Measurements from ENCODE around the gene C1orf159. TPM values are rescaled to one million over a fixed set of nuclear protein-coding genes. Genes with fewer than 3 reads are reported as not detected.

Gene C1orf159
- total and polyA plus RNA-seq, 2 experiments from 2014 or later: 11.4 to 13.1 TPM

DNA sequence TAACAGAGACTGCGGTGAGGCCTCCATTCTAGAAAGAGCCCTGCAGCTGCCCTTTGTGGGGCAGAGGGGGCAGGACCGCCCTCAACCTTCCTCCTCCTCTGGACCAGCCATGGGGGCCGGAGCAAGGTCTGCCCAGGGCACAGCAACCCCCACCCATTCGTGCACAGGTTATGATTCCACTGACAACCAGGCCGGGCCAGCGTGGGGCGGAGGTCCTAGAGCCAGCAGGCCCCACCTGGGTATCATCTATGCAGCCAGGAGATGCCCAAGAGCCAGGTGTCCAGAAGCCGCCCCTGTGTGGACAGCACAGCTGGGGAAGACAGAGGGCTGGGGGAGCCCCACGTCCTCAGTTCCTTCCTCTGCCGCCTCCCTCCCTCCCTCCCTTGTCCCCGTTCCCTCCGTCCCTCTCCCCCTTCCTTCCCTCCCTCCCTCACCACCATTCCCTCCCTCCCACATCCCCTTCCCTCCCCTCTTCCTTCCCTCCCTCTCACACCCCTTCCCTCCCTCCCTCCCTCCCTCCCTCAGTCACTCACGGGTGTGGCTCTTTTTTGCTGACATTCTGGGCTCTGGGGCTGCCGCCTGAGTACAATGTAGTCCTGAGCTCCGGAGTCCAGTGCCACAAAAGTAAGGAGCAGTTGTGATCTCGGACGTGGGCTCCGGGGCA is 54.1 kb downstream of the C1orf159 start:
- peak; percentile 28 for DNase-seq
- TF ChIP-seq EZH2phosphoT487 (IDR thresholded peaks at IDR 0.05; ENCODE audit: insufficient read depth, low read depth) (no peak), EZH2 (IDR thresholded peaks at IDR 0.05; ENCODE audit: insufficient read depth, poor library complexity, severe bottlenecking) (no peak)
- Histone ChIP-seq H4K20me1 (ENCODE audit: insufficient read depth) (no peaks in the 10 kb centered on the region), H3K9me3 (ENCODE audit: low read depth) (no peaks in the 10 kb centered on the region), H3K4me2 (ENCODE audit: unreplicated experiment) (no peak overlapping the region), H3K9ac (no peak overlapping the region), H2AFZ (no peak overlapping the region), H3K79me2 (ENCODE audit: insufficient read depth) (no peaks in the 10 kb centered on the region), H3K4me3 (no peak overlapping the region), H3K4me1 (ENCODE audit: insufficient read depth) (no peaks in the 10 kb centered on the region), H3K9me2 (ENCODE audit: insufficient read depth) (no peaks in the 10 kb centered on the region), H3K27me3 (replicated peaks; ENCODE audit: insufficient read depth) (peaks cover 24% of the 10 kb centered on the region), H3K27ac (no peak overlapping the region), H3K36me3 (ENCODE audit: low read depth) (no peaks in the 10 kb centered on the region), H3F3A (ENCODE audit: insufficient read depth) (no peaks in the 10 kb centered on the region)
- in situ Hi-C loops (cut with MboI): no loop called here
- WGBS, 2 experiments (ENCODE audit: low coverage in 1 of 2, low lambda C conversion rate in 2 of 2, missing lambda C conversion rate in 2 of 2): 46 to 52% methylated on average over 13 to 16 of the region's 18 CpGs

- H3K79me2 ChIP-seq (ENCODE audit: insufficient read depth): no peaks in the 10 kb centered on the region
- H2AFZ ChIP-seq: no peak overlapping the region
- H3K36me3 ChIP-seq (ENCODE audit: low read depth): no peaks in the 10 kb centered on the region
- H3K9me3 ChIP-seq (ENCODE audit: low read depth): no peaks in the 10 kb centered on the region
- WGBS, 2 experiments (ENCODE audit: low coverage in 1 of 2, low lambda C conversion rate in 2 of 2, missing lambda C conversion rate in 2 of 2): 26 to 30% methylated on average over 37 of the region's 38 CpGs
- H3K27ac ChIP-seq: no peak overlapping the region
- H3K9me2 ChIP-seq (ENCODE audit: insufficient read depth): no peaks in the 10 kb centered on the region
- no peak overlapping the region for H3K4me3 ChIP-seq
- H4K20me1 ChIP-seq (ENCODE audit: insufficient read depth): no peaks in the 10 kb centered on the region
- DNase-seq: no peak
- in situ Hi-C loops (cut with MboI): no loop called here
- peaks cover 24% of the 10 kb centered on the region for H3K27me3 ChIP-seq (replicated peaks; ENCODE audit: insufficient read depth)
- H3K4me1 ChIP-seq (ENCODE audit: insufficient read depth): no peaks in the 10 kb centered on the region
- no peak overlapping the region for H3K4me2 ChIP-seq (ENCODE audit: unreplicated experiment)
- no peaks in the 10 kb centered on the region for H3F3A ChIP-seq (ENCODE audit: insufficient read depth)
- no peak overlapping the region for H3K9ac ChIP-seq
- TF ChIP-seq EZH2 (IDR thresholded peaks at IDR 0.05; ENCODE audit: insufficient read depth, poor library complexity, severe bottlenecking) (peak; percentile 87), EZH2phosphoT487 (IDR thresholded peaks at IDR 0.05; ENCODE audit: insufficient read depth, low read depth) (no peak)
These were observed 55.4 kb downstream of the C1orf159 start for GRCh38 chr1:1060281-1061000.

DNA sequence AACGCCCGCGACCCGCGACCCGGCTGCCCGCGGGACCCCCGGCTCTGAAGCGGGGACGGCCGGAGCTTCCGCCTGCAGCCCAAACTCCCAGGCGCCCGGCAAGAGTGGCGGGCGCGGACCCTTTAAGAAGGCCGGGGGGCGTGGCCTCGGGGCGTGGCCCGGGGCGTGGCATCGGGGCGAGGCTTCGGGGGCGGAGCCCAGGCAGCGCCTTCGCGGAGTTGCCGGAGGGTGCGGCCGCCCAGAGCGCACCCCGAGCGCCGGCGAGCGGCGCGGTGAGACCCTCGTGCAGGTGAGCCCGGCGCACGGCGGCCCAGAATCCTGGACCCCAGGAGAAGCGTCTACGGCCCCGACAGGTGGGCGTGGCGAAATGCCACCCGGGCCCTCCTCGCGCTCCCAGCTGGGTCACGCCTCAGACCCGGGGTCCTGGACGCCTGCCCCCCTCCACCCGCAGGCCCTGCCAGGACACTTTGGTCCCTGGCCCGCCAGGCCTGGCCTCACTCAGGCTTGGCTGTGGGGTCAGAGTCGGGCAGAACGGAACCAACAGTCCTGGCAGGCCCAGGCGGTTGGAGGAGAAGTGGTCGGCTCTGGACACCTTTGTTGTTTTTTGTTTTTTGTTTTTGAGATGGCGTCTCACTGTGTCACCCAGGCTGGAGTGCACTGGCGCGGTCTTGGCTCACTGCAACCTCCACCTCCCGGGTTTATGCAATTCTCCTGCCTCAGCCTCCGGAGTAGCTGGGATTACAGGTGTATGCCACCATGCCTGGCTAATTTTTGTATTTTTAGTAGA is 56.2 kb downstream of the C1orf159 start:
- in situ Hi-C loops (cut with MboI): no loop called here
- Histone ChIP-seq H4K20me1 (ENCODE audit: insufficient read depth) (no peaks in the 10 kb centered on the region), H3K27me3 (replicated peaks; ENCODE audit: insufficient read depth) (peaks cover 24% of the 10 kb centered on the region), H3K4me3 (peak overlapping the region; percentile 66), H3K4me2 (ENCODE audit: unreplicated experiment) (peak overlapping the region; percentile 39), H2AFZ (peak overlapping the region; percentile 54), H3K79me2 (ENCODE audit: insufficient read depth) (no peaks in the 10 kb centered on the region), H3K36me3 (ENCODE audit: low read depth) (no peaks in the 10 kb centered on the region), H3K27ac (no peak overlapping the region), H3K9me3 (ENCODE audit: low read depth) (no peaks in the 10 kb centered on the region), H3K9ac (no peak overlapping the region), H3K4me1 (ENCODE audit: insufficient read depth) (no peaks in the 10 kb centered on the region), H3F3A (ENCODE audit: insufficient read depth) (no peaks in the 10 kb centered on the region), H3K9me2 (ENCODE audit: insufficient read depth) (no peaks in the 10 kb centered on the region)
- 5 to 6% methylated on average over 35 to 45 of the region's 69 CpGs for WGBS, 2 experiments (ENCODE audit: low coverage in 1 of 2, low lambda C conversion rate in 2 of 2, missing lambda C conversion rate in 2 of 2)
- no peak for TF ChIP-seq EZH2 (IDR thresholded peaks at IDR 0.05; ENCODE audit: insufficient read depth, poor library complexity, severe bottlenecking)
- peak; percentile 89 for DNase-seq

GRCh38 chr1:1058921-1059493 is 56.9 kb downstream of the C1orf159 start:
- peak overlapping the region; percentile 66 for H3K4me3 ChIP-seq
- TF ChIP-seq EZH2phosphoT487 (IDR thresholded peaks at IDR 0.05; ENCODE audit: insufficient read depth, low read depth) (no peak), EZH2 (IDR thresholded peaks at IDR 0.05; ENCODE audit: insufficient read depth, poor library complexity, severe bottlenecking) (no peak)
- no peaks in the 10 kb centered on the region for H3K79me2 ChIP-seq (ENCODE audit: insufficient read depth)
- no peaks in the 10 kb centered on the region for H3F3A ChIP-seq (ENCODE audit: insufficient read depth)
- no peak overlapping the region for H3K9ac ChIP-seq
- no peaks in the 10 kb centered on the region for H3K4me1 ChIP-seq (ENCODE audit: insufficient read depth)
- WGBS, 2 experiments (ENCODE audit: low coverage in 1 of 2, low lambda C conversion rate in 2 of 2, missing lambda C conversion rate in 2 of 2): 3 to 7% methylated on average over 22 to 45 of the region's 48 CpGs
- H3K9me3 ChIP-seq (ENCODE audit: low read depth): no peaks in the 10 kb centered on the region
- H3K9me2 ChIP-seq (ENCODE audit: insufficient read depth): no peaks in the 10 kb centered on the region
- H4K20me1 ChIP-seq (ENCODE audit: insufficient read depth): no peaks in the 10 kb centered on the region
- H3K27me3 ChIP-seq (replicated peaks; ENCODE audit: insufficient read depth): peaks cover 24% of the 10 kb centered on the region
- no peak overlapping the region for H3K27ac ChIP-seq
- peak overlapping the region; percentile 66 for H3K4me2 ChIP-seq (ENCODE audit: unreplicated experiment)
- no peaks in the 10 kb centered on the region for H3K36me3 ChIP-seq (ENCODE audit: low read depth)
- peak; percentile 41 for DNase-seq
- in situ Hi-C loops (cut with MboI): no loop called here
- peak overlapping the region; percentile 54 for H2AFZ ChIP-seq
